Activated T-cell treated with anti-CD3 and anti-CD28 coated beads for 48 hours (primary cell): ENCODE data around the gene AMBN.
"Not testable (repeated sequence)": the region's sequence is repeated elsewhere in the genome, so short reads cannot be mapped to it uniquely, and the experiment has no call there.

ENCODE experiments used
- DNase-seq: peaks from one replicate; pipeline ENCODE4 v3.0.0-alpha.2; 2020; ENCODE audit warnings: low read depth

AMBN gene

GRCh38 chr4:70608324-70608723 lies 16.3 kb downstream of the AMBN start:
- DNase-seq = no peak

DNA sequence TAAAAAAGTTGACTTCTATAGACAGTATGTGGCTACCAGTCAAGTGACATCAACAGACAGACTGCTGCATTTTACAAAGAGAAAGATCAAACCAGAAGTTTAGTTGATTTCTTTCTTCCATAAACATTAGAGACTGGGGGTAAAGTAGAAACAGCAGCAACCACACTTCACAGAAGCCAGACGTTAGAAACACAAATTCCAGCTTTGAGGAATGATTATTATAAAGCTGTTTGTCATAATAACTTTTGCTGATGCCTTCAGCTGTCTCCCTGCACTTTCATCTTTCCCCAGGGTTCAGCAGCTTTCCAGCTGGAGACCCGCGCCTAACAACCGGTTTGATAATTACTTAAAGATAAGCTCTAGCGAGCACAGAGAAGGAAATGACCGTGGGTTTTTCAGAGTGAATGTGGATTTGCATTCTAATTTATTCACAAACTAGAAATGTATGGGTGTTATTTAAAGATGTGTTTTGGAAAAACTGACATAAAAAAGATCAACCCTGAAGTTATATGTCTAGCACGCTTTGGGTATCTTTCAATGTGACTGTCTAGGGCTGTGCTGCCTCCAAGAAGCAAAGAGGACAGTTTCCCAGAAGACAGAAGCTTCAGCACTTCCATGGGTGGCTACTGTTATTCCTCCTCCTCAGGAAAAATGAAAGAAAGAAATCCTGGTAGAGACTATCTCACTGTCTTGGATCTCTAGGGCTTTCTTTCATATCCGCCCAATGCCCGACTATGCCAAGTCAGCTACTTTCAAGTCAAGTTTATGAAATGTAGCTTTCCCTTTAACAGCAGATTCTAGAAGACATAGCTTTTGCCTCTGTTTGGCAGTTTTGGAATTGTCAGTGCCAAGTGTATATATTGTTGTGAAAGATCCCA lies 21.5 kb downstream of the AMBN start:
- DNase-seq = no peak

GRCh38 chr4:70614184-70614555 lies 22.1 kb downstream of the AMBN start:
- DNase-seq = no peak

GRCh38 chr4:70619288-70619687 lies 27.2 kb downstream of the AMBN start:
- no peak for DNase-seq

GRCh38 chr4:70619778-70620177 lies 27.7 kb downstream of the AMBN start:
- DNase-seq = no peak

DNA sequence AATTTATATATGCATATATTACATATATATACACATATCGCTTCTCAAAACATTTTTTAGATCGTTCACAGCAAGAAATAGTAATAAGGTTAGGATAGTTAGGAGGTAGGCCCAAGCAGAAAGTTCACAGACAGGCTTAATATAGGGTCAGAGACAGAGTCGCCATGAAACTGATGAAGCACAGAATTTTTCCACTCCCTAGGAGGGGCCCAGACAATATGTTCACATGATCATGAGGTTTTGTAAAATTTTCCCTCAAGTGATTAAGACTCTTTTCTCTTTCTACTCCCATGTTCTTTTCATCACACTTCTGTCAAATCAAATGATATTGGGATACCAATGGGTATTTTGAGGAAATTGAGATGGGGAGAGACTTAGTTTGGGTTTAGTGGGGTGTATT lies 31.3 kb downstream of the AMBN start:
- no peak for DNase-seq

- DNase-seq = no peak
Measured at GRCh38 chr4:70624226-70624793, 32.3 kb downstream of the AMBN start.

GRCh38 chr4:70627620-70628019 lies 35.6 kb downstream of the AMBN start:
- no peak for DNase-seq

GRCh38 chr4:70628444-70628843 lies 36.4 kb downstream of the AMBN start, which contains the start of gene ENAM:
TSS of gene ENAM (plus strand) at chr4:70628744. CDS start at chr4:70629501, 757 bp downstream.
- no peak for DNase-seq

GRCh38 chr4:70629469-70630090 lies 37.5 kb downstream of the AMBN start:
- no peak for DNase-seq

DNA sequence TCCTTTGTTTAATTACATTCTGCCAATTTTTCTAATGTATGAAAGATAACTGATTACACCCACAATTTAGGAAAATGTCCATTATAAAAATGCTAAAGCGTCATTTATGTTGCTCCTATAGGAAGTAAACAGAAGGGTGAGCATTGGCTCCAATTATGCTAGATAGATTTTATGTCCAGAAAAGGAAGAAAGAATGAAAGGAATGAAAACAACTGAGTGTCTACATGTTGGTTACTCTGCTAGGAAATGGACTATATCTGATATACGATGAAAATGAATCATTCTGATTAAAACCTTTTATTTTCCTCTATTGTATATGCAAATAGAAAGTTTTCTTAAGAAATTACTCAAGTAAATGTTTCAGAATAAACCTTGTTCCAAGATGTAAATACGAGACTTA lies 38.1 kb downstream of the AMBN start:
- no peak for DNase-seq

GRCh38 chr4:70632028-70632427 lies 40.0 kb downstream of the AMBN start:
- DNase-seq = no peak

- no peak for DNase-seq
Measured at GRCh38 chr4:70634482-70634881, 42.4 kb downstream of the AMBN start.

DNA sequence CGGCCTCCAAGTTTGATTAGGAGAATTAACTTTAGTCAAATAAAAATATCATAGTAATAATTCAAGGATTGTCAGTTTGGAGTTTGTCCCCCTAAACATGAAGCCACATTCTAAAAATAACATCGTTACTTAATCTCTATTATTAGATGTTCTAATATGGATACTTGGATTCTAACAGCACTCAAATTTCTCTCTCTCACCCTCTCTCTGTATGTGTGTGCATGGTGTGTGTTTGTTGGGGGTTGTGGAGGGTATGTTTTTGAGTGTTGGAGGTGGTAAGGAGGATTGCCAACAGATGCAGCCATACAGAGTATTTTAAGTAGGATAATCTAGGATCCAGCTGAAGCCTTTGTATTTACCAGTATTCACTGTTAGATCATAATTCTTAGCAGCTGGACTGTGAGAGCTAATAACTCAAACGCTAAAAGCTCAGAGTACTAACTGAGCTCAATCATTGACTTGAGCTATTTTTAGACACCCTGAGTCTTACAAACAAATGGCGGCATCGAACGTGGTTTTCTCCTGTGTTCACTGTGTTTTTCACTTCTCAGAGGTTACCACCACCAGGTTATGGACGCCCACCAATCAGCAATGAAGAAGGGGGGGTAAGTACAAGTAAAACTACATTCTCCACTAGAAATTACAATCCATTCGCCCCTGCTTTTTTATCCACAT lies 45.3 kb downstream of the AMBN start:
- no peak for DNase-seq

DNA sequence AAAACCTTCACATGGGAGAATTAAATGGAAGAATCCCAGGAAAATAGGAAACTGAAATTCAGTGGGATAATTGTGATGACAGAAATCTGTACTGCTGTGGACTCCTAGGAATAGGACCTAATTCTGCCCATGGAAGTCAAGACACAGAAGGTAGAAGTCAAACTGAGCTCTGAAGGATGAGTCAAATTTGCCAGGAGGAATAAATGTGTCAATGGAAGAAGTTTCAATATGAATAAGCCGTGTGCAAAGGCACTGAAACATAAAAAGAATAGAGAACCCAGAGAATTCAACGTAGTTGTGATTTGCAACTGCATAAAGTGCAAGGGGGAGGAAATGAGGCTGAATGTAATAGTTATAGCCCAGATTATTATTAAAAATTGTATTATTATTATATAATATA lies 48.1 kb downstream of the AMBN start:
- DNase-seq = no peak

DNA sequence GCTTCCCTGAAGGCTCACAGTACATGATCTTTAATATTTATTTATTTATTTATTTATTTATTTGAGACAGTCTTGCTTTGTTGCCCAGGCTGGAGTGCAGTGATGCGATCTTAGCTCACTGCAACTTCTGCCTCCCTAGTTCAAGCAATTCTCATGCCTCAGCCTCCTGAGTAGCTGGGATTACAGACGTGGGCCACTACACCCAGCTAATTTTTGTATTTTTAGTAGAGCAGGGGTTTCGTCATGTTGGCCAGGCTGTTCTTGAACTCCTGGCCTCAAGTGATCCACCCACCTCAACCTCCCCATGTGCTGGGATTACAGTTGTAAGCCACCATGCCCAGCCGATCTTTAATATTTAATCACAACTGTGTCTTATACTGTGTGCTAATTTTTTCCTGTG lies 58.7 kb downstream of the AMBN start:
- DNase-seq = not testable (repeated sequence)

DNA sequence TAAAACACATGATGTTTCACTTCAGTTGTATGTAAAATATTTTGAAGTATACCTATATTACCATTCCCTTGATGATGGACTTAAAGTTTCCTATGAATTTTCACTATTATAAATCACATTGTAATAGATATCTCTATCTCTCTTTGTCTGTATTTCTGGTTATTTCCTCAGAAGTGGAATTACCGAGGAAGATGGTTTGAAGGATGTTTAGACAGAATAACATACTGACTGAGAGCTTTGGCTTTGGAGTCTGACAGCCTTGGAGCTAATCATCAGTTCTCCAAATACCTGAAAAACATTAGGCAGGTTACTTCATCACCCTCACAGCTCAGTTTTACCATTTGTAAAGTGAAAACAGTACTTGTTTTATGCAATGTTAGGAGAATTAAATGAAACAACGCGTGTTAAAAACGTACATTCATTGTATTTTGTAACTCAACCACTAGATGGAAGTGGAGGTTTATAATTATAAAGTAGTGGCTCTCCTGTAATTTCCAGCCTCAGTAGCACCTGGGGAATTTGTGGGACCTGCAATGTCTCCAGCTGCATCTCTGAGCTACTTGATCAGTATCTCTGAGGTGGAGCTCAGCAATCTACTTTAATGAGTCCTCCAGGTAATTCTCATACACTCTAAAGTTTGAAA lies 59.9 kb downstream of the AMBN start:
- no peak for DNase-seq

GRCh38 chr4:70654605-70655011 lies 62.6 kb downstream of the AMBN start:
- no peak for DNase-seq
